GM21423 (cell line): Measurements from ENCODE around the gene BICD1.

Experiments used
- ATAC-seq: cut with Tn5 transposase; IDR thresholded peaks from one replicate; pipeline ENCODE4 v1.9.1; 2021; ENCODE audit warnings: mild to moderate bottlenecking, moderate library complexity; ENCODE audit not compliant: unreplicated experiment

BICD1 gene

GRCh38 chr12:32322354-32322753, 215.7 kb downstream of the BICD1 start:
- ATAC-seq, result no peak

DNA sequence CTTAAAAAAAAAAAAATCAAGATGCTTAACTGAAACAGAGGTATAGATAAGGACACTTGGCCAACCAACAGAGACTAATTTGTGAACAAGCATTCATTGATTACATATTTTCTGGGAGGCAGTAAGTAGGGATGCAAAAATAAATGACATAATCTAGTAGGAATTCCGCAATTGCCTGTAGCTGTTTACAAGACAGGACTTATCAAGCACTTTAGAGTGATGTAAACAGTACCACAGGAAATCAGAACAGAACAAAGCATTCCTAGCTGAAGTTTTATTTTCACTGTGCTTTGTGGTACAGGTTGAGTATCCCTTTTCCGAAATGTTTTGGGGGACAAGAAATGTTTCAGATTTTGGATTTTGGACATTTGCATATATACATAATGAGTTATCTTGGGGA, 224.5 kb downstream of the BICD1 start:
- no peak for ATAC-seq

DNA sequence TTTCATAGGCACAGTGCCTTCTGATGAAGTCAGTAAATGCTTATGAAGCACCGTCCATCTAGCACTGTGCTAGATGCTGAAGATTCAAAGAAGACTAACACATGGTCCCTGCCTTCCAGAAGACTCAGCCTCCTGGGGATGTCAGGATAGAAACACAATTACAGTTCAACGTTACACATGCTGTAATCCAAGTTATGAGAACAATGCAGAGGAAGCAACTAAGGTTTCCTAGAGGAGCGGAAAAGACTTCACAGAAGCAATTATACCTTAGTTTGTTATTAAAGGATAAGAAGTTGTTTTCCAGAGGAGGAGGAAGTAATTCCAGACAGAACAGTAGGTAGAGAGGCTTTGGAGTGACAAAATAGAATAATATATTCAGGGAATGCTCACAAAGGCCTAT, 225.8 kb downstream of the BICD1 start:
- ATAC-seq, result no peak

GRCh38 chr12:32334371-32334777, 227.7 kb downstream of the BICD1 start:
- ATAC-seq, result no peak

- ATAC-seq, result no peak
These were observed 229.6 kb downstream of the BICD1 start for GRCh38 chr12:32336261-32336660.

DNA sequence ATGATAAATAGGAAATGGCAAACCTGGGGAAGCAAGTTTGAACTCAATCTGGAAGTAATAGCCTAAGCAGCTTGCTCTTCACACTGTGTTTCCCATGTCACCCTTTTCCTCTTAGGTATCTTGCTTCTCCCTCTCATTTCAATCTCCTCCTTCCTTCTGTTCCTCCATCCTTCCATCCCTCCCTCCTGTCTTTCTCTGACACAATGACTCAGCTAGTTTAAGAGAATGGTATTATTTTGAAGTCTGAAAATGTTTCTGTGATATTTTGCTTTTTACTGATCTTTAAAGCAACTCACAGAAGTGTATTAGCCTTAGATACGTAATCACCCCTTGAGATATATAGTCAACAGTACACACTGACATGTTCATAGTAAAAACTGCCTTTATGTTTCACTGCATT, 236.8 kb downstream of the BICD1 start:
- no peak for ATAC-seq

- ATAC-seq, result no peak
These were observed 237.4 kb downstream of the BICD1 start for GRCh38 chr12:32344047-32344446.

GRCh38 chr12:32353540-32353939, 246.9 kb downstream of the BICD1 start:
- ATAC-seq, result no peak

- ATAC-seq, result no peak
These were observed 251.1 kb downstream of the BICD1 start for GRCh38 chr12:32357601-32358249.

DNA sequence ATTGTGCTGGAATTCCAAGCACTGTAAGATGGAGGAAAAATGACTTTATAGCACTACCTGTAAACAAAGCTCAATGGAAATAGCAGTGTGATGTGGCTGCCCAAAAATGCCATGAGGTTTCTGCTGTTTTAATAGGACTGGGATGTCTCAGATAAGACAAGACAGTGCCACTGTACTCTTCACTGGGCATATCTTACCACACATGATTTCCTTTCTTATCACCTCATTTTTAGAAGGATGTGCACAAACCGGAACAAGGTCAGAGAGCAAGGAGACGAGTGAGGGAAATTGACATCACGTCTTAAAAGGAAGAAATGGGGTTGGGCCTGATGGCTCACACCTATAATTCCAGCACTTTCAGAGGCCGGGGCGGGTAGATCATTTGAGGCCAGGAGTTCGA, 254.3 kb downstream of the BICD1 start:
- no peak for ATAC-seq

DNA sequence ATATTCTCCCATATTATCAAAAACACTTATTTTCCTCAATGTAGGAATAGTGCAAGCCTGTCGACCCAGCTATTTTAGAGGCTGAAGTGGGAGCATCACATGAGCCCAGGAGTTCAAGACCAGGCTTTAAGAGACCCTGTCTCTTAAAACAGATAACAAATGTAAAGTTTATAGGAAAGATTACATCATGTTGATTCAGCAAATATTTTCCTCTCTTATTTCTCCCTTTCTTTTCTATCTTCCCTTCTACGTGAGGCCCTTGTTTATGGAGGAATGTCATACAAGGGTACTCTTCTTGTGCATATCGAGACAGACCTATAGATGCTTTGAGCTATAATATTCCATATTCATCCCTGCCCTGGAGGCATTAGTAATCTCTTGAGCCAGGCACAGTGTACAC, 256.2 kb downstream of the BICD1 start:
- ATAC-seq, result no peak

- ATAC-seq, result peak; percentile 62
These were observed 258.9 kb downstream of the BICD1 start for GRCh38 chr12:32365473-32366064.

DNA sequence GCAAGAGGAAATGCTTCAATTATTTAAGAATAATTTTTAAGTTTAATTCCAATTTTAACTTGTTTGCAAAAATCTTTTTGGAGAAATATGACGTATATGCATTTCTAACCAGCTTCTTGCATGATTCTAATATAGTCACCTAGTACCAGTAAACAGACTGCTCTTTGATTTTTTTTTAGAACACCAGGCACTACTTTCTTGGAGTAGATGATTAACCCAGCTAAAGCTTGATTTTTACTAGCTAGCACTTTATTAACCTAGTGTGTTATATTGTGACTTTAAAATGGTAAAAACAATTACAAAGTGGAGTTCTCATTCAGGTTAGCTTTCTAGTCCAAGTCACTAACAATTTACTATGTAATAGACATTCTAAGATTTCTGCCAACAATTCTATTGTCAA, 260.1 kb downstream of the BICD1 start:
- ATAC-seq, result no peak

- no peak for ATAC-seq
These were observed 260.7 kb downstream of the BICD1 start for GRCh38 chr12:32367381-32367780.

DNA sequence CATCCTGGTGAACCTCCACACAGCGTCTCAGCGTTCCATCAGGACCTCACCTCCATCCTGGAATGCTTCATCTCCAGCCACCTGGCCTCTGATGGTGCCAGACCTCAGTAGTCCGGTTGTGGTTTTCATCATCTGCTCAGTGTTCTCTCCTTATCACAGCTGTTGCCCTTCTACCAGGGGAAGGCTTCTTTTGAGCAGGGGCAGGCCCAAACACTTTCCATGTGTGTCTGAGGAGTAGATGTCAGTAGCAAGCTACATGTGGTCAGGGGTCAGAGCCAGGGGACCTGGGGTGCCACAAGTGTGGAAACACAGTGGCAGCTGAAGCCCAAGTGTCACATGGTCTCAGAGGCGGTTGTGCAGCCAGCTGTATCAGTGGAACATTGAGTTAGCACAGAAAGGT, 262.6 kb downstream of the BICD1 start:
- no peak for ATAC-seq

DNA sequence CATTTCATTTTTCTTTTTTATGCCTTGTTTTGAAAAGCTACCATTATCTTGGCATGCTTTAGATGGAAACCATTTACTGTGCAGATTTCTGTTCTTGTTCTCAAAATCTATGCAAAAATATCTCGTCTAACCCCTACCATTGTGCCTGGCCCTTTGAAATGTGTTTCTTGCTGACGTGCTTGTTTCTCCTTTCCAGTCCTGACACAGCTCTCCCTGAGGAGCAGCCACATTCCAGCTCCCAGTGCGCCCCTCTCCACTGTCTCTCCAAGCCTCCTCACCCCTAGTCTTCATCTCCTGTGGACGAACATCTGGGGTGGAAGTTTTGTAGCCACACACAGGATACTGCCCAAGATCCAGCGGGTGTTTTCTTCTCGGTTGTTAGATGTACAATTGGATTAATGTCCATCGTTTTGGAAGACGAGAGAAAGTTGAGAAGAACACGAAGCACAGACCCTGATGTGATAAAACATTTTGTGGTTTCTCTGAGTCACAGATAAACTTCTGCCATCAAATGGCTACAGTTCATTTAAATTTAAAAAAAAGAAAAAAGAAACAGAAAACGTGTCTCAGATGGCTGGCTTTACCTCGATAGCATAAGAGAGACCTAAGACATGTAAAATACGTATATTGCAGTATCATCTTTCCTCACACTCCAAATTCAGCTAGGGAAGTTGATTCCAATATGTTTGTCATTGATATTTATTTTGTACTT, 270.9 kb downstream of the BICD1 start:
- no peak for ATAC-seq

DNA sequence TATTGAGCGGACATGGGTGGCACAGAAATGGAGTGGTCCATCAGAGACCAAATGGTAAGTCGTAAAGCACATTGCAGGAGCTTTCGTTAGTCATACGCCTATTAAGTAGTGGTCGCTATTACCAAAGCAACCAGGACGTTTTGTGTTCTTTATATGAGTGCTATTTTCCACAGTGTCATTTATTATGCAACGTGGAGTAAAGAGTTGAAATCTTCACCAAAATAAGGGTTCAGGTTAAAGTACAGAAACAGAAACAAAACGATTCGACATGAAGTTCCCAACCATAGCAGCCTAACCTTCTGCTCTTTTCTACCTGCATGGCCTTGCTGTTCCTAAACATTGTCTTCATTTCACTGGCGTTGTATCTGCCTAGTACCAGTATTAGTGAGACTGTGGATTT, 272.6 kb downstream of the BICD1 start:
- ATAC-seq, result no peak

GRCh38 chr12:32379667-32380066, 273.0 kb downstream of the BICD1 start:
- no peak for ATAC-seq

- ATAC-seq, result no peak
These were observed 275.6 kb downstream of the BICD1 start for GRCh38 chr12:32382226-32382625.

- ATAC-seq, result no peak
These were observed 284.0 kb downstream of the BICD1 start for GRCh38 chr12:32390572-32391219.

GRCh38 chr12:32395026-32395425, 288.4 kb downstream of the BICD1 start:
- ATAC-seq, result no peak

GRCh38 chr12:32397696-32398095, 291.0 kb downstream of the BICD1 start:
- no peak for ATAC-seq
